GM18498 (cell line): ENCODE data around the gene CNIH2.
"Not testable (repeated sequence)": the region's sequence is repeated elsewhere in the genome, so short reads cannot be mapped to it uniquely, and the experiment has no call there.

ENCODE experiments used
- ATAC-seq: cut with Tn5 transposase; IDR thresholded peaks from one replicate; pipeline ENCODE4 v1.9.1; 2021; ENCODE audit warnings: mild to moderate bottlenecking, moderate library complexity; ENCODE audit not compliant: unreplicated experiment

CNIH2 gene

GRCh38 chr11:66313321-66314185, 35.6 kb downstream of the CNIH2 start:
- ATAC-seq: no peak

GRCh38 chr11:66314186-66314501, 36.2 kb downstream of the CNIH2 start:
- no peak for ATAC-seq

GRCh38 chr11:66314561-66315497, 36.9 kb downstream of the CNIH2 start:
- no peak for ATAC-seq

- no peak for ATAC-seq
These were observed 37.5 kb downstream of the CNIH2 start for GRCh38 chr11:66315498-66315885.

- ATAC-seq: no peak
These were observed 38.2 kb downstream of the CNIH2 start for GRCh38 chr11:66315921-66316811.

GRCh38 chr11:66316849-66317251, 38.9 kb downstream of the CNIH2 start, which contains the start of gene CD248:
Gene CD248, minus strand, starts transcription at chr11:66317044. Its CDS starts 17 bp downstream, at chr11:66317027.
- ATAC-seq: no peak

- no peak for ATAC-seq
These were observed 39.3 kb downstream of the CNIH2 start for GRCh38 chr11:66317322-66317722.

- ATAC-seq: no peak
These were observed 40.0 kb downstream of the CNIH2 start for GRCh38 chr11:66317723-66318599.

- no peak for ATAC-seq
These were observed 40.6 kb downstream of the CNIH2 start for GRCh38 chr11:66318600-66318970.

GRCh38 chr11:66320289-66320688, 42.3 kb downstream of the CNIH2 start:
- not testable (repeated sequence) for ATAC-seq

GRCh38 chr11:66320748-66321147, 42.8 kb downstream of the CNIH2 start:
- ATAC-seq: not testable (repeated sequence)

GRCh38 chr11:66321606-66322005, 43.6 kb downstream of the CNIH2 start:
- no peak for ATAC-seq

GRCh38 chr11:66322732-66323427, 44.9 kb downstream of the CNIH2 start:
- ATAC-seq: no peak

GRCh38 chr11:66323684-66324083, 45.7 kb downstream of the CNIH2 start:
- ATAC-seq: no peak

GRCh38 chr11:66324664-66325063, 46.7 kb downstream of the CNIH2 start:
- ATAC-seq: no peak

GRCh38 chr11:66325263-66325671, 47.3 kb downstream of the CNIH2 start:
- ATAC-seq: no peak

GRCh38 chr11:66326261-66327111, 48.5 kb downstream of the CNIH2 start:
- no peak for ATAC-seq
